Measurements from ENCODE around the gene ARRB1. TPM values are rescaled to one million over a fixed set of nuclear protein-coding genes. Genes with fewer than 3 reads are reported as not detected.
A peak's percentile ranks its signal among the peaks of the same experiment; 100 is the strongest.

The ARRB1 gene
- total and polyA plus RNA-seq, 9 of the 15 experiments (the other 6 are each of a cell fraction or from before 2014, with no cell fraction given) = 6.6 to 45.4 (median 28.5) TPM

DNA sequence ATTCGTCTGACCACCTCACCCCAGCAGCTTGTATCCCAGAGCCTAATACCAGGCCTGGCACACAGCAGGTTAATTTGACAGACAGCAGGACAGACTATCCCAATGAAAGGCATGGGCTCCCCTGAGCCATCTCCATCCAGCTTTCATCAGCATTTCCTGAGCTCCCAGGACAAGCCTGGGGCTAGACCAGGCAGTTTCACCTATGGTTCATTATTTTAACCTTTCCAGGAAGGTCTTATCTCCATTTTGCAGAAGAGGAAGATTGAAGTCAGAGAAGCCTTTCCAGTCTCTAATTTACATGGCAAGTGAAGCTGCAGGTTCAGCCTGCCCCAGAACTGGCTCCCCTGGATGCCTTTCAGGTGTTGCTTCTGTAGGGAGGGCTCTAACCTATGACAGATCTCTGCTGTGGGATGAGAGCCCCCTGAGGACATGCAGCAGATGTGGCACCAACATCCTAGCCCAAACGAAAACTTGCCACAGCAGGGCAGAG lies 17.0 kb downstream of the ARRB1 start (continued):
- TF ChIP-seq RAD21 (CRISPR knock-in tag; conservative IDR thresholded peaks at IDR 0.05 in 1 of 2, IDR thresholded peaks at IDR 0.05 in 1 of 2) (no peak), POLR2G (IDR thresholded peaks at IDR 0.05; ENCODE audit: low read depth, low read length) (no peak), BRCA1 (IDR thresholded peaks at IDR 0.05) (no peak), BRCA1 (CRISPR knock-in tag; IDR thresholded peaks at IDR 0.05) (no peak), HDAC2 (IDR thresholded peaks at IDR 0.05) (peak; percentile 59; the same call in 1 of the 2 replicates), PCBP1 (IDR thresholded peaks at IDR 0.05; ENCODE audit: low read depth, low read length, poor library complexity, severe bottlenecking) (no peak), DPF2 (IDR thresholded peaks at IDR 0.05) (peak; percentile 63), GTF2E2 (tag; IDR thresholded peaks at IDR 0.05) (no peak), ZNF140 (CRISPR knock-in tag; IDR thresholded peaks at IDR 0.05) (no peak), TEAD2 (tag; IDR thresholded peaks at IDR 0.05) (no peak), CSDE1 (IDR thresholded peaks at IDR 0.05) (no peak), CC2D1A (IDR thresholded peaks at IDR 0.05) (no peak), ZNF282 (CRISPR knock-in tag; IDR thresholded peaks at IDR 0.05) (no peak)
- TF ChIP-seq, protein P1, sequence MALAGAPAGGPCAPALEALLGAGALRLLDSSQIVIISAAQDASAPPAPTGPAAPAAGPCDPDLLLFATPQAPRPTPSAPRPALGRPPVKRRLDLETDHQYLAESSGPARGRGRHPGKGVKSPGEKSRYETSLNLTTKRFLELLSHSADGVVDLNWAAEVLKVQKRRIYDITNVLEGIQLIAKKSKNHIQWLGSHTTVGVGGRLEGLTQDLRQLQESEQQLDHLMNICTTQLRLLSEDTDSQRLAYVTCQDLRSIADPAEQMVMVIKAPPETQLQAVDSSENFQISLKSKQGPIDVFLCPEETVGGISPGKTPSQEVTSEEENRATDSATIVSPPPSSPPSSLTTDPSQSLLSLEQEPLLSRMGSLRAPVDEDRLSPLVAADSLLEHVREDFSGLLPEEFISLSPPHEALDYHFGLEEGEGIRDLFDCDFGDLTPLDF (CRISPR knock-in tag; IDR thresholded peaks at IDR 0.05) = no peak
- TF ChIP-seq, protein P2, sequence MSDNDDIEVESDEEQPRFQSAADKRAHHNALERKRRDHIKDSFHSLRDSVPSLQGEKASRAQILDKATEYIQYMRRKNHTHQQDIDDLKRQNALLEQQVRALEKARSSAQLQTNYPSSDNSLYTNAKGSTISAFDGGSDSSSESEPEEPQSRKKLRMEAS (CRISPR knock-in tag; IDR thresholded peaks at IDR 0.05) = no peak
- TF ChIP-seq, protein P3, sequence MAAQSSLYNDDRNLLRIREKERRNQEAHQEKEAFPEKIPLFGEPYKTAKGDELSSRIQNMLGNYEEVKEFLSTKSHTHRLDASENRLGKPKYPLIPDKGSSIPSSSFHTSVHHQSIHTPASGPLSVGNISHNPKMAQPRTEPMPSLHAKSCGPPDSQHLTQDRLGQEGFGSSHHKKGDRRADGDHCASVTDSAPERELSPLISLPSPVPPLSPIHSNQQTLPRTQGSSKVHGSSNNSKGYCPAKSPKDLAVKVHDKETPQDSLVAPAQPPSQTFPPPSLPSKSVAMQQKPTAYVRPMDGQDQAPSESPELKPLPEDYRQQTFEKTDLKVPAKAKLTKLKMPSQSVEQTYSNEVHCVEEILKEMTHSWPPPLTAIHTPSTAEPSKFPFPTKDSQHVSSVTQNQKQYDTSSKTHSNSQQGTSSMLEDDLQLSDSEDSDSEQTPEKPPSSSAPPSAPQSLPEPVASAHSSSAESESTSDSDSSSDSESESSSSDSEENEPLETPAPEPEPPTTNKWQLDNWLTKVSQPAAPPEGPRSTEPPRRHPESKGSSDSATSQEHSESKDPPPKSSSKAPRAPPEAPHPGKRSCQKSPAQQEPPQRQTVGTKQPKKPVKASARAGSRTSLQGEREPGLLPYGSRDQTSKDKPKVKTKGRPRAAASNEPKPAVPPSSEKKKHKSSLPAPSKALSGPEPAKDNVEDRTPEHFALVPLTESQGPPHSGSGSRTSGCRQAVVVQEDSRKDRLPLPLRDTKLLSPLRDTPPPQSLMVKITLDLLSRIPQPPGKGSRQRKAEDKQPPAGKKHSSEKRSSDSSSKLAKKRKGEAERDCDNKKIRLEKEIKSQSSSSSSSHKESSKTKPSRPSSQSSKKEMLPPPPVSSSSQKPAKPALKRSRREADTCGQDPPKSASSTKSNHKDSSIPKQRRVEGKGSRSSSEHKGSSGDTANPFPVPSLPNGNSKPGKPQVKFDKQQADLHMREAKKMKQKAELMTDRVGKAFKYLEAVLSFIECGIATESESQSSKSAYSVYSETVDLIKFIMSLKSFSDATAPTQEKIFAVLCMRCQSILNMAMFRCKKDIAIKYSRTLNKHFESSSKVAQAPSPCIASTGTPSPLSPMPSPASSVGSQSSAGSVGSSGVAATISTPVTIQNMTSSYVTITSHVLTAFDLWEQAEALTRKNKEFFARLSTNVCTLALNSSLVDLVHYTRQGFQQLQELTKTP (IDR thresholded peaks at IDR 0.05; ENCODE audit: low read depth in 1 of 2, partially characterized antibody in 2 of 2) = no peak
- TF ChIP-seq, protein P4, sequence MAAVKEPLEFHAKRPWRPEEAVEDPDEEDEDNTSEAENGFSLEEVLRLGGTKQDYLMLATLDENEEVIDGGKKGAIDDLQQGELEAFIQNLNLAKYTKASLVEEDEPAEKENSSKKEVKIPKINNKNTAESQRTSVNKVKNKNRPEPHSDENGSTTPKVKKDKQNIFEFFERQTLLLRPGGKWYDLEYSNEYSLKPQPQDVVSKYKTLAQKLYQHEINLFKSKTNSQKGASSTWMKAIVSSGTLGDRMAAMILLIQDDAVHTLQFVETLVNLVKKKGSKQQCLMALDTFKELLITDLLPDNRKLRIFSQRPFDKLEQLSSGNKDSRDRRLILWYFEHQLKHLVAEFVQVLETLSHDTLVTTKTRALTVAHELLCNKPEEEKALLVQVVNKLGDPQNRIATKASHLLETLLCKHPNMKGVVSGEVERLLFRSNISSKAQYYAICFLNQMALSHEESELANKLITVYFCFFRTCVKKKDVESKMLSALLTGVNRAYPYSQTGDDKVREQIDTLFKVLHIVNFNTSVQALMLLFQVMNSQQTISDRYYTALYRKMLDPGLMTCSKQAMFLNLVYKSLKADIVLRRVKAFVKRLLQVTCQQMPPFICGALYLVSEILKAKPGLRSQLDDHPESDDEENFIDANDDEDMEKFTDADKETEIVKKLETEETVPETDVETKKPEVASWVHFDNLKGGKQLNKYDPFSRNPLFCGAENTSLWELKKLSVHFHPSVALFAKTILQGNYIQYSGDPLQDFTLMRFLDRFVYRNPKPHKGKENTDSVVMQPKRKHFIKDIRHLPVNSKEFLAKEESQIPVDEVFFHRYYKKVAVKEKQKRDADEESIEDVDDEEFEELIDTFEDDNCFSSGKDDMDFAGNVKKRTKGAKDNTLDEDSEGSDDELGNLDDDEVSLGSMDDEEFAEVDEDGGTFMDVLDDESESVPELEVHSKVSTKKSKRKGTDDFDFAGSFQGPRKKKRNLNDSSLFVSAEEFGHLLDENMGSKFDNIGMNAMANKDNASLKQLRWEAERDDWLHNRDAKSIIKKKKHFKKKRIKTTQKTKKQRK (IDR thresholded peaks at IDR 0.05; ENCODE audit: borderline replicate concordance, low read depth, low read length) = no peak
